ENCODE measurements around the gene LINS1.

DNA sequence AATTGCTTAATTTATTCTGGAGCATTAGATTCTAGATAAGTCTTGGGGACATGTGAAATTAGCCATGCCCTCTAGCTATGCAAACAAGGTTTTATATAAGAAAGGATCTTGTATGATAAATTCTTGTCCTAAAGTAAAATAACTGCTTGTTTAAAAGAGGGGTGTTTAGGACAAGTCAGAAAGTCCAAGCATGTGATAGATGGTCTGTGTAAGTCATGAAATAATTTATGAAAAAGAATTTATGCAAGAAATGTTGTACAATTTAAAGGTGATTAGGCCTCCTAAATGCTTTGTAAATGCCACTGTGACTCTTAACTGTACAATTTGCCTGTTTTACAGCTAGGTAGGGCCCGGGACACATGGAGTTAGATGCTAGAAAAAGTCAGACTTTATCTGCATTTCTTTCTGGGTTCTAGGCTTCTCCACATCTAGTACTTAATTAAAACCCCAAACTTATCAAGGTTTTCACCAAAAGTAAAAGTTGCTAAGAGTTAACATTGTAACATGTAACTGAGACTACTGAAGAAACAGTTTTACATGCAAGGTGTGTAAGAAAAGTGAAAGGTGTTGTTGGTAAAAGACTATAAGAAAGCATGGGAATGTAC lies 13.2 kb downstream of the LINS1 start:
- TF ChIP-seq, protein P1, sequence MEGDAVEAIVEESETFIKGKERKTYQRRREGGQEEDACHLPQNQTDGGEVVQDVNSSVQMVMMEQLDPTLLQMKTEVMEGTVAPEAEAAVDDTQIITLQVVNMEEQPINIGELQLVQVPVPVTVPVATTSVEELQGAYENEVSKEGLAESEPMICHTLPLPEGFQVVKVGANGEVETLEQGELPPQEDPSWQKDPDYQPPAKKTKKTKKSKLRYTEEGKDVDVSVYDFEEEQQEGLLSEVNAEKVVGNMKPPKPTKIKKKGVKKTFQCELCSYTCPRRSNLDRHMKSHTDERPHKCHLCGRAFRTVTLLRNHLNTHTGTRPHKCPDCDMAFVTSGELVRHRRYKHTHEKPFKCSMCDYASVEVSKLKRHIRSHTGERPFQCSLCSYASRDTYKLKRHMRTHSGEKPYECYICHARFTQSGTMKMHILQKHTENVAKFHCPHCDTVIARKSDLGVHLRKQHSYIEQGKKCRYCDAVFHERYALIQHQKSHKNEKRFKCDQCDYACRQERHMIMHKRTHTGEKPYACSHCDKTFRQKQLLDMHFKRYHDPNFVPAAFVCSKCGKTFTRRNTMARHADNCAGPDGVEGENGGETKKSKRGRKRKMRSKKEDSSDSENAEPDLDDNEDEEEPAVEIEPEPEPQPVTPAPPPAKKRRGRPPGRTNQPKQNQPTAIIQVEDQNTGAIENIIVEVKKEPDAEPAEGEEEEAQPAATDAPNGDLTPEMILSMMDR (IDR thresholded peaks at IDR 0.05; ENCODE audit: poor library complexity, severe bottlenecking) = no peak
- TF ChIP-seq EP300 (conservative IDR thresholded peaks at IDR 0.05; ENCODE audit: poor library complexity, severe bottlenecking) = no peak
- TF ChIP-seq SMC3 (conservative IDR thresholded peaks at IDR 0.05; ENCODE audit: poor library complexity) = no peak
- TF ChIP-seq EZH2 (IDR thresholded peaks at IDR 0.05; ENCODE audit: borderline replicate concordance, insufficient read depth, low read length, poor library complexity, severe bottlenecking) = no peak
- no peak for TF ChIP-seq POLR2AphosphoS5 (IDR thresholded peaks at IDR 0.05)
- TF ChIP-seq, protein P2, sequence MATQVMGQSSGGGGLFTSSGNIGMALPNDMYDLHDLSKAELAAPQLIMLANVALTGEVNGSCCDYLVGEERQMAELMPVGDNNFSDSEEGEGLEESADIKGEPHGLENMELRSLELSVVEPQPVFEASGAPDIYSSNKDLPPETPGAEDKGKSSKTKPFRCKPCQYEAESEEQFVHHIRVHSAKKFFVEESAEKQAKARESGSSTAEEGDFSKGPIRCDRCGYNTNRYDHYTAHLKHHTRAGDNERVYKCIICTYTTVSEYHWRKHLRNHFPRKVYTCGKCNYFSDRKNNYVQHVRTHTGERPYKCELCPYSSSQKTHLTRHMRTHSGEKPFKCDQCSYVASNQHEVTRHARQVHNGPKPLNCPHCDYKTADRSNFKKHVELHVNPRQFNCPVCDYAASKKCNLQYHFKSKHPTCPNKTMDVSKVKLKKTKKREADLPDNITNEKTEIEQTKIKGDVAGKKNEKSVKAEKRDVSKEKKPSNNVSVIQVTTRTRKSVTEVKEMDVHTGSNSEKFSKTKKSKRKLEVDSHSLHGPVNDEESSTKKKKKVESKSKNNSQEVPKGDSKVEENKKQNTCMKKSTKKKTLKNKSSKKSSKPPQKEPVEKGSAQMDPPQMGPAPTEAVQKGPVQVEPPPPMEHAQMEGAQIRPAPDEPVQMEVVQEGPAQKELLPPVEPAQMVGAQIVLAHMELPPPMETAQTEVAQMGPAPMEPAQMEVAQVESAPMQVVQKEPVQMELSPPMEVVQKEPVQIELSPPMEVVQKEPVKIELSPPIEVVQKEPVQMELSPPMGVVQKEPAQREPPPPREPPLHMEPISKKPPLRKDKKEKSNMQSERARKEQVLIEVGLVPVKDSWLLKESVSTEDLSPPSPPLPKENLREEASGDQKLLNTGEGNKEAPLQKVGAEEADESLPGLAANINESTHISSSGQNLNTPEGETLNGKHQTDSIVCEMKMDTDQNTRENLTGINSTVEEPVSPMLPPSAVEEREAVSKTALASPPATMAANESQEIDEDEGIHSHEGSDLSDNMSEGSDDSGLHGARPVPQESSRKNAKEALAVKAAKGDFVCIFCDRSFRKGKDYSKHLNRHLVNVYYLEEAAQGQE (IDR thresholded peaks at IDR 0.05; ENCODE audit: borderline replicate concordance) = no peak
- no peak for TF ChIP-seq RAD21 (conservative IDR thresholded peaks at IDR 0.05)
- no peak for TF ChIP-seq TAF1 (IDR thresholded peaks at IDR 0.05; ENCODE audit: low read depth)
- TF ChIP-seq MXI1 (conservative IDR thresholded peaks at IDR 0.05; ENCODE audit: poor library complexity, severe bottlenecking) = no peak
